ENCODE results near the gene VPS41. TPM values are rescaled to one million over a fixed set of nuclear protein-coding genes. Genes with fewer than 3 reads are reported as not detected.

Gene VPS41
- total RNA-seq, 2 donors from 2014 or later = 15.6 to 18.1 TPM

DNA sequence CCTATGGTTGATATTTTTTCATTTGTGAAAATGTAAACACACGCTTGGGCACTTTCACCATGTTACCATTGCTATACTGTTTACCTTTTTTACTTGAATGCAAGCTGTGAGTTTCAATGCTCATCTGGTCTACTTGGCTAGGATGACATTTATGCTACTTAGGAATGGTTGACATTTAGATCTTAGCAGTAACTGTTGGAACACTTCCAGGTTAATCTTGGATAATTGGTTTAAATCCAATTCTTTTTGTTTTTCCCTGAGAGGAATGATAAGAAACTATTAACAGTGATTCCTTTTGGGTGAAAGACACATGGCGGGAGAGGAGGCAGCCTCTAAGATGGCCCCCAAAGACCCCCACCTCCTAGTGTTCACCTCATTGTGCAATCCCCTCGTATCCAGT, 226.4 kb downstream of the VPS41 start:
- Histone ChIP-seq H3K9me3 (no peaks in the 10 kb centered on the region), H3K4me3 (no peak overlapping the region), H3K4me1 (peaks cover 0 to 15% of the 10 kb centered on the region in 2 donors)

DNA sequence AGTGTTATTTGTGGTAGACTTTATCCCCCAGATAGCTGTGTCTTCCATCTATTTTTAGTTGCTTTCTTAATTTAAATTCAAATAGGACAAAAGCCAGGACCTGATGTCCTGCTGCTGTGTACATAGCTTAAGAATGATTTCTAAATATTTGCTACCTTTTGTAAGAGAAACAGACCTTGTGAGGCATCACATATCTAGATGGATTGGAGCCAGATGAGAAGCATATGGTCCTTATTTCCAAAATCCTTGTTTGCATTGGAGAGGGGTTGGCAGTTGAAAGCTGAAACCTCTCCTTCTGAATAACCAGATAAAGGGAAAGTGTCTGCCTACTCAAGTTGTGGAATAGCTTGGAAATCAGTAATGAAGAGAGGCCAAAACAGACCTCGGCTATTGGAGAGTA, 227.1 kb downstream of the VPS41 start:
- peaks cover 0 to 15% of the 10 kb centered on the region in 2 donors for H3K4me1 ChIP-seq

More for the DNA sequence above, 226.4 kb downstream of the VPS41 start:
- no peak overlapping the region for H3K27ac ChIP-seq
- no peak for TF ChIP-seq CTCF (IDR thresholded peaks at IDR 0.05)
- DNase-seq (ENCODE audit: low spot score) = no peak
- H3K27me3 ChIP-seq = no peaks in the 10 kb centered on the region
- no peaks in the 10 kb centered on the region for H3K36me3 ChIP-seq

GRCh38 chr7:38679419-38679818, 229.6 kb downstream of the VPS41 start:
- Histone ChIP-seq H3K36me3 (no peaks in the 10 kb centered on the region), H3K27me3 (no peaks in the 10 kb centered on the region)
- no peak for DNase-seq (ENCODE audit: low spot score)

More for the DNA sequence above, 227.1 kb downstream of the VPS41 start:
- Histone ChIP-seq H3K27ac (peak overlapping the region in 1 of 2 donors; percentile 31), H3K4me3 (no peak overlapping the region), H3K27me3 (no peaks in the 10 kb centered on the region), H3K36me3 (no peaks in the 10 kb centered on the region), H3K9me3 (no peaks in the 10 kb centered on the region)
- DNase-seq (ENCODE audit: low spot score) = no peak
- TF ChIP-seq CTCF (IDR thresholded peaks at IDR 0.05) = no peak

GRCh38 chr7:38678698-38679054, 230.3 kb downstream of the VPS41 start:
- Histone ChIP-seq H3K36me3 (no peaks in the 10 kb centered on the region), H3K9me3 (no peaks in the 10 kb centered on the region), H3K4me3 (no peak overlapping the region), H3K4me1 (peaks cover 0 to 15% of the 10 kb centered on the region in 2 donors), H3K27ac (no peak overlapping the region), H3K27me3 (no peaks in the 10 kb centered on the region)
- TF ChIP-seq CTCF (IDR thresholded peaks at IDR 0.05) = no peak
- DNase-seq (ENCODE audit: low spot score) = no peak

More at GRCh38 chr7:38679419-38679818, 229.6 kb downstream of the VPS41 start:
- Histone ChIP-seq H3K9me3 (no peaks in the 10 kb centered on the region), H3K4me3 (no peak overlapping the region), H3K4me1 (peaks cover 0 to 15% of the 10 kb centered on the region in 2 donors), H3K27ac (no peak overlapping the region)
- no peak for TF ChIP-seq CTCF (IDR thresholded peaks at IDR 0.05)

DNA sequence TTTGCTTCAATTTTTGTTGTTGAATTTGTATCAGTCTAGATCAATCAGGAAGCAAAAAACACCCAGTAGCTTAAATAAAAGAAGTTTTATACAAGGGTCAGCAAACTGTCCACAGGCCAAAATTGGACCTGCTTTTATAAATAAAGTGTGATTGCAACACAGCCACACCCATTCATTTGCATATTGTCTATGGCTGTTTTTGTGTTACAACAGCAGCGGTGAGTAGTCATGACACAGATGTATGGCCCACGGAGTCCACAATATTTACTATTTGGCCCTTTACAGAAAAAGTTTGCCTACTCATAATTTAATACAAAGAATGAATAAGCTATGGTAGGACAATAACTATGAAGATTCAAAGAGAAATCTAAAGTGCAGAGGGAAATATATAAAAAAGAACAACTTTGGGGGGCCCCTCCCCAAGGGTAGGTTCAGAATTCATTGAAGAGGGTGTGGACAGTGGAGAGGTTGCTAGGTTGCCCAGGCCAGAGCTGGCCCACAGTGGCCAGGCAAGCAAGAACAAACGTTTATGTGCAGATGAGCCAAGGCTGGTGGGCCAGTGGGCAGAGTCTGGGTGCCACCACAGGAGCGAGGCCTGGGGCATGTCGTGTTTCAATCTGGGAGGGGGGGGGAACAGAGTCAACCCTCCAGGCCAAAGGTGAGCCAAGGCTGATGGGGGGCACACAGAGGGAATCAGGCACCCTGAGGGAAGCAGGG, 230.9 kb downstream of the VPS41 start:
- TF ChIP-seq CTCF (IDR thresholded peaks at IDR 0.05) = no peak
- H3K4me3 ChIP-seq = no peak overlapping the region
- H3K36me3 ChIP-seq = no peaks in the 10 kb centered on the region
- no peak overlapping the region for H3K27ac ChIP-seq
- peaks cover 0 to 15% of the 10 kb centered on the region in 2 donors for H3K4me1 ChIP-seq
- H3K27me3 ChIP-seq = no peaks in the 10 kb centered on the region
- no peak for DNase-seq (ENCODE audit: low spot score)
- H3K9me3 ChIP-seq = no peaks in the 10 kb centered on the region

All from right atrium auricular region (tissue), 2 donors.